ENCODE data around the gene WDR74. TPM values are rescaled to one million over a fixed set of nuclear protein-coding genes. Genes with fewer than 3 reads are reported as not detected.

WDR74 gene
- total and polyA plus RNA-seq, 9 of the 15 experiments (the other 6 are each of a cell fraction or from before 2014, with no cell fraction given), result 32.7 to 210 (median 114) TPM

DNA sequence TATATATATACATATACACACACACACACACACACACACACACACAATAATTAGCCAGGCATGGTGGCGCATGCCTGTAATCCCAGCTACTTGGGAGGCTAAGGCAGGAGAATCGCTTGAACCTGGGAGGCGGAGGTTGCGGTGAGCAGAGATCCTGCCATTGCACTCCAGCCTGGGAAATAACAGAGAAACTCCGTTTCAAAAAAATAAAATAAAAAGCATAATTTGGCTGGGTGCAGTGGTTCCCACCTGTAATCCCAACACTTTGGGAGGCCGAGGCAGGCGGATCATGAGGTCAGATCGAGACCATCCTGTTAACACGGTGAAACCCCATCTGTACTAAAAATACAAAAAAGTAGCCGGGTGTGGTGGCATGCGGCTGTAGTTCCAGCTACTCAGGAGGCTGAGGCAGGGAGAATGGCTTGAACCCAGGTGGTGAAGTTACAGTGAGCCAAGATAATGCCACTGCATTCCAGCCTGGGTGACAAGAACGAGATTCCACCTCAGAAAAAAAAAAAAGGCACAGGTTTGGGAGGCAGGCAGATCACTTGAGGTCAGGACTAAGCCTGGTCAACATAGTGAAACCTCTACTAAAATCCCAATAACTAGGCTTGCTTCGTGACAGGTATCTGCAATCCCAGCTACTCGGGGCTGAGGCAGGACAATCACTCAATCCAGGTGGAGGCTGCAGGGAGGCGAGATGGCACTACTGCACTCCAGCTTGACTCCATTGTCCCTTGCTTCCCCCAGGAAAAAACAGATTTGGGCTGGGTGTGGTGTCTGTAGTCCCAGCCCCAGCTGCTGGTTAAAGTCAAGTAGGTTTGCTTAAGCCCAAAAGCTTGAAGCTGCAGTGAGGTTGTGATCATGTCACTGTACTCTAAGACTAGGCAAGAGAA is 11.8 kb upstream of the WDR74 start (continued):
- TF ChIP-seq ZBTB8A (IDR thresholded peaks at IDR 0.05; ENCODE audit: partially characterized antibody) (no peak), ZNF316 (IDR thresholded peaks at IDR 0.05) (no peak), ZFPM2 (CRISPR knock-in tag; IDR thresholded peaks at IDR 0.05) (no peak), TOE1 (IDR thresholded peaks at IDR 0.05; ENCODE audit: borderline replicate concordance) (no peak), TOE1 (CRISPR knock-in tag; IDR thresholded peaks at IDR 0.05; ENCODE audit: borderline replicate concordance, low read depth) (no peak), ADNP (tag; IDR thresholded peaks at IDR 0.05) (no peak), POLR2AphosphoS2 (IDR thresholded peaks at IDR 0.05; ENCODE audit: low read length) (peak; percentile 99), HDAC8 (tag; IDR thresholded peaks at IDR 0.05) (no peak), ZNF717 (CRISPR knock-in tag; IDR thresholded peaks at IDR 0.05) (no peak), ZNF224 (CRISPR knock-in tag; IDR thresholded peaks at IDR 0.05) (no peak), CSDE1 (IDR thresholded peaks at IDR 0.05) (no peak), ZNF274 (IDR thresholded peaks at IDR 0.05; ENCODE audit: borderline replicate concordance, low read depth, low read length) (no peak), HMGN3 (IDR thresholded peaks at IDR 0.05; ENCODE audit: borderline replicate concordance, extremely low read depth, insufficient read length, low read depth, low read length) (no peak), PML (IDR thresholded peaks at IDR 0.05; ENCODE audit: low read length) (peak; percentile 91)
- TF ChIP-seq, protein P1, sequence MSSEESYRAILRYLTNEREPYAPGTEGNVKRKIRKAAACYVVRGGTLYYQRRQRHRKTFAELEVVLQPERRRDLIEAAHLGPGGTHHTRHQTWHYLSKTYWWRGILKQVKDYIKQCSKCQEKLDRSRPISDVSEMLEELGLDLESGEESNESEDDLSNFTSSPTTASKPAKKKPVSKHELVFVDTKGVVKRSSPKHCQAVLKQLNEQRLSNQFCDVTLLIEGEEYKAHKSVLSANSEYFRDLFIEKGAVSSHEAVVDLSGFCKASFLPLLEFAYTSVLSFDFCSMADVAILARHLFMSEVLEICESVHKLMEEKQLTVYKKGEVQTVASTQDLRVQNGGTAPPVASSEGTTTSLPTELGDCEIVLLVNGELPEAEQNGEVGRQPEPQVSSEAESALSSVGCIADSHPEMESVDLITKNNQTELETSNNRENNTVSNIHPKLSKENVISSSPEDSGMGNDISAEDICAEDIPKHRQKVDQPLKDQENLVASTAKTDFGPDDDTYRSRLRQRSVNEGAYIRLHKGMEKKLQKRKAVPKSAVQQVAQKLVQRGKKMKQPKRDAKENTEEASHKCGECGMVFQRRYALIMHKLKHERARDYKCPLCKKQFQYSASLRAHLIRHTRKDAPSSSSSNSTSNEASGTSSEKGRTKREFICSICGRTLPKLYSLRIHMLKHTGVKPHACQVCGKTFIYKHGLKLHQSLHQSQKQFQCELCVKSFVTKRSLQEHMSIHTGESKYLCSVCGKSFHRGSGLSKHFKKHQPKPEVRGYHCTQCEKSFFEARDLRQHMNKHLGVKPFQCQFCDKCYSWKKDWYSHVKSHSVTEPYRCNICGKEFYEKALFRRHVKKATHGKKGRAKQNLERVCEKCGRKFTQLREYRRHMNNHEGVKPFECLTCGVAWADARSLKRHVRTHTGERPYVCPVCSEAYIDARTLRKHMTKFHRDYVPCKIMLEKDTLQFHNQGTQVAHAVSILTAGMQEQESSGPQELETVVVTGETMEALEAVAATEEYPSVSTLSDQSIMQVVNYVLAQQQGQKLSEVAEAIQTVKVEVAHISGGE (CRISPR knock-in tag; IDR thresholded peaks at IDR 0.05), result no peak
- TF ChIP-seq, protein P2, sequence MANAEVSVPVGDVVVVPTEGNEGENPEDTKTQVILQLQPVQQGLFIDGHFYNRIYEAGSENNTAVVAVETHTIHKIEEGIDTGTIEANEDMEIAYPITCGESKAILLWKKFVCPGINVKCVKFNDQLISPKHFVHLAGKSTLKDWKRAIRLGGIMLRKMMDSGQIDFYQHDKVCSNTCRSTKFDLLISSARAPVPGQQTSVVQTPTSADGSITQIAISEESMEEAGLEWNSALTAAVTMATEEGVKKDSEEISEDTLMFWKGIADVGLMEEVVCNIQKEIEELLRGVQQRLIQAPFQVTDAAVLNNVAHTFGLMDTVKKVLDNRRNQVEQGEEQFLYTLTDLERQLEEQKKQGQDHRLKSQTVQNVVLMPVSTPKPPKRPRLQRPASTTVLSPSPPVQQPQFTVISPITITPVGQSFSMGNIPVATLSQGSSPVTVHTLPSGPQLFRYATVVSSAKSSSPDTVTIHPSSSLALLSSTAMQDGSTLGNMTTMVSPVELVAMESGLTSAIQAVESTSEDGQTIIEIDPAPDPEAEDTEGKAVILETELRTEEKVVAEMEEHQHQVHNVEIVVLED (CRISPR knock-in tag; IDR thresholded peaks at IDR 0.05), result no peak
- TF ChIP-seq, protein P3, sequence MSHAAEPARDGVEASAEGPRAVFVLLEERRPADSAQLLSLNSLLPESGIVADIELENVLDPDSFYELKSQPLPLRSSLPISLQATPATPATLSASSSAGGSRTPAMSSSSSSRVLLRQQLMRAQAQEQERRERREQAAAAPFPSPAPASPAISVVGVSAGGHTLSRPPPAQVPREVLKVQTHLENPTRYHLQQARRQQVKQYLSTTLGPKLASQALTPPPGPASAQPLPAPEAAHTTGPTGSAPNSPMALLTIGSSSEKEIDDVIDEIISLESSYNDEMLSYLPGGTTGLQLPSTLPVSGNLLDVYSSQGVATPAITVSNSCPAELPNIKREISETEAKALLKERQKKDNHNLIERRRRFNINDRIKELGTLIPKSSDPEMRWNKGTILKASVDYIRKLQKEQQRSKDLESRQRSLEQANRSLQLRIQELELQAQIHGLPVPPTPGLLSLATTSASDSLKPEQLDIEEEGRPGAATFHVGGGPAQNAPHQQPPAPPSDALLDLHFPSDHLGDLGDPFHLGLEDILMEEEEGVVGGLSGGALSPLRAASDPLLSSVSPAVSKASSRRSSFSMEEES (CRISPR knock-in tag; IDR thresholded peaks at IDR 0.05), result no peak
- TF ChIP-seq, protein P4, sequence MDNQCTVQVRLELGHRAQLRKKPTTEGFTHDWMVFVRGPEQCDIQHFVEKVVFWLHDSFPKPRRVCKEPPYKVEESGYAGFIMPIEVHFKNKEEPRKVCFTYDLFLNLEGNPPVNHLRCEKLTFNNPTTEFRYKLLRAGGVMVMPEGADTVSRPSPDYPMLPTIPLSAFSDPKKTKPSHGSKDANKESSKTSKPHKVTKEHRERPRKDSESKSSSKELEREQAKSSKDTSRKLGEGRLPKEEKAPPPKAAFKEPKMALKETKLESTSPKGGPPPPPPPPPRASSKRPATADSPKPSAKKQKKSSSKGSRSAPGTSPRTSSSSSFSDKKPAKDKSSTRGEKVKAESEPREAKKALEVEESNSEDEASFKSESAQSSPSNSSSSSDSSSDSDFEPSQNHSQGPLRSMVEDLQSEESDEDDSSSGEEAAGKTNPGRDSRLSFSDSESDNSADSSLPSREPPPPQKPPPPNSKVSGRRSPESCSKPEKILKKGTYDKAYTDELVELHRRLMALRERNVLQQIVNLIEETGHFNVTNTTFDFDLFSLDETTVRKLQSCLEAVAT (IDR thresholded peaks at IDR 0.05), result peak in 1 of 2 experiments; percentile 61; a peak in 1 of 4 replicates
- TF ChIP-seq, protein P5, sequence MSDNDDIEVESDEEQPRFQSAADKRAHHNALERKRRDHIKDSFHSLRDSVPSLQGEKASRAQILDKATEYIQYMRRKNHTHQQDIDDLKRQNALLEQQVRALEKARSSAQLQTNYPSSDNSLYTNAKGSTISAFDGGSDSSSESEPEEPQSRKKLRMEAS (CRISPR knock-in tag; IDR thresholded peaks at IDR 0.05), result no peak

Measured in K562 (cell line).